Nephron progenitor cell (in vitro differentiated cells): ENCODE data around the gene ALG10.

Experiments used
- DNase-seq: peaks from one replicate; pipeline ENCODE4 v3.0.0; 2021
- H3K27ac Mint-ChIP-seq: 2 replicates; pipeline ENCODE4 v1.8.0; 2021; ENCODE audit warnings: mild to moderate bottlenecking, moderate library complexity, mixed read lengths
- H3K27me3 Mint-ChIP-seq: 2 replicates; pipeline ENCODE4 v1.8.0; 2021; ENCODE audit warnings: mild to moderate bottlenecking, low read depth, mixed read lengths; ENCODE audit not compliant: poor library complexity
- H3K36me3 Mint-ChIP-seq: 2 replicates; pipeline ENCODE4 v1.8.0; 2021; ENCODE audit warnings: low read depth, mixed read lengths
- H3K4me1 Mint-ChIP-seq: 2 replicates; pipeline ENCODE4 v1.8.0; 2021; ENCODE audit warnings: mixed read lengths
- H3K4me3 Mint-ChIP-seq: 2 replicates; pipeline ENCODE4 v1.8.0; 2021; ENCODE audit warnings: mild to moderate bottlenecking, moderate library complexity, mixed read lengths
- H3K9me3 Mint-ChIP-seq: 2 replicates; pipeline ENCODE4 v1.8.0; 2021; ENCODE audit warnings: mild to moderate bottlenecking, moderate library complexity, mixed read lengths
- TF ChIP-seq, protein P1 (sequence below): fragments of 200-600 bp; sonication (generic); IDR thresholded peaks from 2 replicates; pipeline ENCODE4 v1.5.0; 2021; ENCODE audit warnings: antibody characterized with exemption

Gene ALG10

DNA sequence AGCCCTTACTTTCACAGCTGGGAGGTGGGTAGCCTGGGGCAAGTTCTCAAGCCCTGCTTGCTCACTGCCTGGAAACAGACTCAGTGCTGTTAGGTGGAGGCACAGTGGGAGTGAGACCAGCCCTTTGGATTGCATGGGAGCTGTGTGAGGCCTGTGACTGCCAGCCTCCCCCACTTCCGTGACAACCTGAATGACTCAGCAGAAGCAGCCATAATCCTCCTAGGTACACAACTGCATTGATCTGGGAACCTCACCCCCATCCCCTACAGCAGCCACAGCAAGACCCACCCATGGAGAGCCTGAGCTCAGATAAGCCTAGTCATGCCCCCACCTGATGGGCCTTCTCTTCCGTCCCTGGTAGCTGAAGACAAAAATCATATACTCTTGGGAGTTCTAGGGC, 26.4 kb downstream of the ALG10 start:
- peaks cover 81% of the 10 kb centered on the region for H3K9me3 Mint-ChIP-seq

DNA sequence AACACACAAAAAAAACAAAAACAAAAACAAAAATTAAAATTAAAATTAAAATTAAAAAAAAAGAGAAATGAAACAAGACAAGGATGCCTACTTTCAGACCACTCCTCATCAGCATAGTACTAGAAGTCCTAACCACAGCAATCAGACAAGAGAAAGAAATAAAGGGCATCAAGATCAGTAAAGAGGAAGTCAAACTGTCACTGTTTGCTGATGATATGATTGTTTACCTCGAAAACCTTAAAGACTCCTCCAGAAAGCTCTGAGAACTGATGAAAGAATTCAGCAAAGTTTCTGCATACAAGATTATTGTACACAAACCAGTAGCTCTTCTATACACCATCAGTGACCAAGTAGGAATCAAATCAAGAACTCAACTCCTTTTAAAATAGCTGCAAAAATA, 29.2 kb downstream of the ALG10 start:
- Mint-ChIP-seq H3K27ac (no peak overlapping the region), H3K4me3 (no peak overlapping the region), H3K4me1 (no peaks in the 10 kb centered on the region), H3K9me3 (peaks cover 76% of the 10 kb centered on the region), H3K27me3 (no peaks in the 10 kb centered on the region), H3K36me3 (peaks cover 9% of the 10 kb centered on the region)
- TF ChIP-seq, protein P1, sequence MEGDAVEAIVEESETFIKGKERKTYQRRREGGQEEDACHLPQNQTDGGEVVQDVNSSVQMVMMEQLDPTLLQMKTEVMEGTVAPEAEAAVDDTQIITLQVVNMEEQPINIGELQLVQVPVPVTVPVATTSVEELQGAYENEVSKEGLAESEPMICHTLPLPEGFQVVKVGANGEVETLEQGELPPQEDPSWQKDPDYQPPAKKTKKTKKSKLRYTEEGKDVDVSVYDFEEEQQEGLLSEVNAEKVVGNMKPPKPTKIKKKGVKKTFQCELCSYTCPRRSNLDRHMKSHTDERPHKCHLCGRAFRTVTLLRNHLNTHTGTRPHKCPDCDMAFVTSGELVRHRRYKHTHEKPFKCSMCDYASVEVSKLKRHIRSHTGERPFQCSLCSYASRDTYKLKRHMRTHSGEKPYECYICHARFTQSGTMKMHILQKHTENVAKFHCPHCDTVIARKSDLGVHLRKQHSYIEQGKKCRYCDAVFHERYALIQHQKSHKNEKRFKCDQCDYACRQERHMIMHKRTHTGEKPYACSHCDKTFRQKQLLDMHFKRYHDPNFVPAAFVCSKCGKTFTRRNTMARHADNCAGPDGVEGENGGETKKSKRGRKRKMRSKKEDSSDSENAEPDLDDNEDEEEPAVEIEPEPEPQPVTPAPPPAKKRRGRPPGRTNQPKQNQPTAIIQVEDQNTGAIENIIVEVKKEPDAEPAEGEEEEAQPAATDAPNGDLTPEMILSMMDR, result no peak
- DNase-seq, result no peak

More for the DNA sequence above, 26.4 kb downstream of the ALG10 start:
- TF ChIP-seq, protein P1, result no peak
- H3K27ac Mint-ChIP-seq, result no peak overlapping the region
- H3K4me1 Mint-ChIP-seq, result no peaks in the 10 kb centered on the region
- H3K27me3 Mint-ChIP-seq, result no peaks in the 10 kb centered on the region
- H3K4me3 Mint-ChIP-seq, result no peak overlapping the region
- DNase-seq, result no peak
- peaks cover 9% of the 10 kb centered on the region for H3K36me3 Mint-ChIP-seq

DNA sequence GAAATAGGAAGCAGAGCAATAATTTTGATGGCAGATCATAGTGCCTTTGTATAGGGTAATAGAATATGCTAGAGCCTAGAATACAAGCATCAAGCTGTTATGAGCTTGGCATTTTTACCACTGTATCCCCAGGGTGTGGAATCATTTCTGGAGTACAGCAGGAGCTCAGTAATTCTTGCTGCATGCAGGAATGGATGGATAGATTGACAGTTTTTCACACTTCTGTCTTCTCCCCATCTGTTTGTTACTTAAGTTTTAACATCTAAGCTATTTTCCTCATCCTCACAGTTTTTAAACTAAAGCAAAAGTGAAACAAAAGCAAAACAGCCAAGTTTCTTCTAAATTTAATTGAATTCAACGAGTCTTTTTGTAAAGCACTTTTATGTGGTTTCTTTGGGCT, 32.6 kb downstream of the ALG10 start:
- Mint-ChIP-seq H3K4me1 (no peaks in the 10 kb centered on the region), H3K9me3 (peaks cover 61% of the 10 kb centered on the region), H3K27ac (no peak overlapping the region), H3K36me3 (no peaks in the 10 kb centered on the region), H3K4me3 (no peak overlapping the region), H3K27me3 (no peaks in the 10 kb centered on the region)
- DNase-seq, result no peak
- TF ChIP-seq, protein P1, result no peak
